GM10266 (cell line): ENCODE measurements around the gene CGNL1.

Source experiments
- DNase-seq: peaks from one replicate; pipeline ENCODE4 v3.0.0; 2012; ENCODE audit errors: extremely low spot score
- TF ChIP-seq, protein P1 (sequence below): IDR thresholded peaks from 2 replicates; pipeline ENCODE4 v1.5.1; 2012; ENCODE audit warnings: mild to moderate bottlenecking, low read depth; ENCODE audit not compliant: control insufficient read depth, insufficient read depth; ENCODE audit errors: missing control alignments

CGNL1 gene

DNA sequence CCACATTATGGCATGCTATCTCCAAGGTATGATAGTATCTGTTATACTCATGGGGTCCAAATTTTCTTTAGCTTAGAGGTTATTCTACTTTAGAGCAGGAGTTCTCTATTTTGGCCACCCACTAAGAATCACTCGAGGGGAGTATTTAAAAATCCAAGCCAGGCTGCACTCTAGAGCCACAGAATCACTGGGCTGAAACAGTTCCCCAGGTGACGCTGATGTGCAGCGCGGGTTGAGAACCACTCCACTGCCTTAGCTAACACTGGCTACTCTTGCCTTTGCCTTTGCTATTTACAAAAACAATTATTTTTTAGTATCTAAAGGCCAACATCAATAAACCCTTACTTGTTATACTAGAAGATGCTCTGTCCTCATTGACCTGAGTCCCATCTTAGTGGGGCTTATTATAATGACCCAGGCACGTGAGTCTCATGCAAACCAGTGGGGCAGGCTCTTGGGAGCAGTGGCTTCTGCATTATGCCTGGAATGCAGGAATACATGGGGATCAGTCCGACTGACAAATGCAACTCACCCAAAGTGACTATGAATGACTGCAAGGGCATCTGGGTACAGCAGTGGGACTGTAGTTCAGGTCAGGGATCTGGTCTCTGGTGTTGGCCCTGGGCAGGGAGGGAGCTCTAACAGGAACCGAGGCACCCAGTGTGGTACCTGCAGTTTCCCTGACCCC, 21.7 kb upstream of the CGNL1 start:
- DNase-seq = no peak
- TF ChIP-seq, protein P1, sequence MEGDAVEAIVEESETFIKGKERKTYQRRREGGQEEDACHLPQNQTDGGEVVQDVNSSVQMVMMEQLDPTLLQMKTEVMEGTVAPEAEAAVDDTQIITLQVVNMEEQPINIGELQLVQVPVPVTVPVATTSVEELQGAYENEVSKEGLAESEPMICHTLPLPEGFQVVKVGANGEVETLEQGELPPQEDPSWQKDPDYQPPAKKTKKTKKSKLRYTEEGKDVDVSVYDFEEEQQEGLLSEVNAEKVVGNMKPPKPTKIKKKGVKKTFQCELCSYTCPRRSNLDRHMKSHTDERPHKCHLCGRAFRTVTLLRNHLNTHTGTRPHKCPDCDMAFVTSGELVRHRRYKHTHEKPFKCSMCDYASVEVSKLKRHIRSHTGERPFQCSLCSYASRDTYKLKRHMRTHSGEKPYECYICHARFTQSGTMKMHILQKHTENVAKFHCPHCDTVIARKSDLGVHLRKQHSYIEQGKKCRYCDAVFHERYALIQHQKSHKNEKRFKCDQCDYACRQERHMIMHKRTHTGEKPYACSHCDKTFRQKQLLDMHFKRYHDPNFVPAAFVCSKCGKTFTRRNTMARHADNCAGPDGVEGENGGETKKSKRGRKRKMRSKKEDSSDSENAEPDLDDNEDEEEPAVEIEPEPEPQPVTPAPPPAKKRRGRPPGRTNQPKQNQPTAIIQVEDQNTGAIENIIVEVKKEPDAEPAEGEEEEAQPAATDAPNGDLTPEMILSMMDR = no peak

DNA sequence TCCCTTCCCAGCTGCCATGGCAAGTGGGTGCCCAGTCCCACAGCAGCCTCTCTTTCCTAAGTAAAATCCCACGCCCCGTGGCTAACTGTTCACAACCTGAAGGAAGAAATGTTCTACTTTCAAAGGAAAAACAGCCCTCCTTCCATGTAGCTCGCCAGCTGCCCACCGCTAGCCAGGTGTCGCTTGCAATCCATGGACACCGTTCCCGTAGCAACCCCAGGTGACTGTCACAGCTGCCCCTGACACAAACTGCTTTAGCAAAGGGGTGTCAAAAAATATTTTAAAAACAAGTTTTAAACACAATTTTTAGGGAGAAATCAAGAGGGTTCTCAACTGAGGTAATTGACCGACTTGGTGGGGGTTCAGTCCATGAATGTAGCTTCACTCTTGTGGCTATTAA, 21.0 kb upstream of the CGNL1 start:
- TF ChIP-seq, protein P1 = no peak
- DNase-seq = no peak

DNA sequence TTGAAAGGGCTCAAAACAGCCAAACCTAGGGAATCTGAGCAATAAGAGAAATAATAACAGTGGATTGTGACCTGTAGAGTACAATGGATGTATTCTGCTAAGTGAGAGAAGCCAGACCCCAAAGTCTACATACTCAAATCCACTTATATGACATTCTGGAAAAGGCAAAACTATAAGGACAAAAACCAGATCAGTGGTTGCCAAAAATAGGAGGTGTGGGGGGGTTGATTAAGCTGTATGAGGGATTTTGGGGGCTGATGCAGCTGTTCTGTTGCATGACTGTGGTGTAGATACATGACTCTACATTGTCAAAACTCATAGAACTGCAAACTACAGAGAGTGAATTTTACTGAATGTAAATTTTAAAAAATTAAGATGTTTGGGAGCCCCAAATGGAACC, 20.1 kb upstream of the CGNL1 start:
- TF ChIP-seq, protein P1 = no peak
- no peak for DNase-seq

DNA sequence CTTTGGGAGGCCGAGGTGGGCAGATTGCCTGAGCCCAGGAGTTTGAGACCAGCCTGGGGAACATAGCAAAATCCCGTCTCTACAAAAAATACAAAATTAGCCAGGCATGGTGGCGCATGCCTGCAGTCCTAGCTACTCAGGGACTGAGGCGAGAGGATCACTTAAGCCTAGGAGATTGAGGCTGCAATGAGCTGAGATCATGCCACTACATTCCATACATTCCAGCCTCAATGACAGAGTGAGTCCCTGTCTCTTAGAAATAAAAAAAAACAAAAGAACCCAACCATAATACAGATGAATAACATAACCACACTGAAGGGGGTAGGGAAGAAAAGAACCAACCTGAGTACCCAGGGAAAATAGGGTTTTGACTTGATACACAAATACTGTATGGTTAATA, 19.7 kb upstream of the CGNL1 start:
- no peak for DNase-seq
- TF ChIP-seq, protein P1 = no peak

DNA sequence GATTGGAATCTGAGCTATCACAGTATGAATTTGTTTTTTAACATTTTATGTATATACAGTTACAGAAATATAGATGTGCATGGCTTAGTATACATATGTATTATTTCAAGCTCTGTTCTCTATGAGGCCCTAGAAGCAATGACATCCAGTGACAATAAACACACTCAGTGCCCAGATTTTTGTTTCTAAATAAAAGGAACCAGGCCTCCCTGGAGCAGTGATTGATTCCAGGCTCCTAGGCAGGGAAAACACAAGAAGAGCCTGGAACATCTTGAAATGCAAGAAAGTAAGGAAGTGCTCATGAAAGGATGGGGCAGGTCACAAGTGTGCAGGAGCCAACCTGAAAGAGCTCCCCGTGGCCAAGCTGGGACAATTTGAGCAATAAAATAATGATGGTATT, 18.5 kb upstream of the CGNL1 start:
- TF ChIP-seq, protein P1 = no peak
- no peak for DNase-seq

DNA sequence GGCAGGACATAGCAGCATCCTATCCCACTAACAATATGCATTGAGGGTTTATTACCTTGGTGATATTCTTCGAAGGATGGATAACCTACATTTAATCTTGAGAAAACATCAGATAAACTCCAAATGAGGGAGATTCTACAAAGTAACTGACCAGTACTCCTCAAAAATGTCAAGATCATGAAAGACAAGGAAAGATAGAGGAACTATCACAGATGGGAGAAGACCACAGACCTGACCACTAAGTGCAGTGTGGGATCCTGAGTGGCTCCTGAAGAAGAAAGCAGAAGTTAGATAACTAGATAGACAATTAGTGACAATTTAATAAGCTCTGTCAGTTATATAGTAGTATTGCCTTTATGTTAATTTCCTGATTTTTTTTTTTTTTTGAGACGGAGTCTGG, 17.7 kb upstream of the CGNL1 start:
- no peak for DNase-seq
- TF ChIP-seq, protein P1 = no peak

DNA sequence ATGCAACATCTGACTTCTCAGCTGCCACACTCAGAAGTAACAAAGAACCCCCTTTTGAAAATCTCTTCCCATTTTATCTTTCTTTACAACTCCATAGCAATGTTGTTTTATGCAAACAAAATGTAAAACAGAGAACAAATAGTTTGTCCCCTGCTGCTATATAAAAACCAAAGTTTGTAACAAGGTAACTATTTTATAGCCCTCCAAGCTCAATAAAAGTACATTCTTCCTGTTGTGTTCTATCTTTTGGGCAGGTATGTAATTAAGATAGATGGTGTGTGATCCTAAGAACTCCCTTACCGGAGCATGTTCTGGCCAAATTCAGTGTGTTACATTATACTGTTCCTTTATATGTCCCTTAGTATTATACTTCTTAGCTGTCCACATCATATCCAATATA, 12.6 kb upstream of the CGNL1 start:
- TF ChIP-seq, protein P1 = no peak
- DNase-seq = no peak
